Measurements from ENCODE around the gene RFLNA.

Gene RFLNA

GRCh38 chr12:124337622-124338021 lies 42.7 kb downstream of the RFLNA start:
- ChIA-PET POLR2A (no interaction called here), CTCF (no interaction called here)
- no peak for TF ChIP-seq CTCF (IDR thresholded peaks at IDR 0.05; ENCODE audit: control extremely low read depth, extremely low read depth, low read depth, missing control alignments)
- DNase-seq (ENCODE audit: extremely low spot score) = no peak

GRCh38 chr12:124338448-124338847 lies 43.6 kb downstream of the RFLNA start:
- no peak for TF ChIP-seq CTCF (IDR thresholded peaks at IDR 0.05; ENCODE audit: control extremely low read depth, extremely low read depth, low read depth, missing control alignments)
- ChIA-PET CTCF (no interaction called here), POLR2A (interaction anchor here (0.6 kb wide), 1 partner anchor 288 kb away, joined by 4 read pairs; no protein-coding TSS in a partner anchor)
- no peak for DNase-seq (ENCODE audit: extremely low spot score)

GRCh38 chr12:124338876-124339603 lies 44.1 kb downstream of the RFLNA start:
- no peak for DNase-seq (ENCODE audit: extremely low spot score)
- no peak for TF ChIP-seq CTCF (IDR thresholded peaks at IDR 0.05; ENCODE audit: control extremely low read depth, extremely low read depth, low read depth, missing control alignments)
- CTCF ChIA-PET = no interaction called here
- POLR2A ChIA-PET = interaction anchor here (0.6 kb wide), 1 partner anchor 287 kb away, joined by 4 read pairs; no protein-coding TSS in a partner anchor

GRCh38 chr12:124340080-124340900 lies 45.4 kb downstream of the RFLNA start:
- TF ChIP-seq CTCF (IDR thresholded peaks at IDR 0.05; ENCODE audit: control extremely low read depth, extremely low read depth, low read depth, missing control alignments) = no peak
- CTCF ChIA-PET = interaction anchor here (2.2 kb wide), 1 partner anchor 308 kb away, joined by 5 read pairs; no protein-coding TSS in a partner anchor

GRCh38 chr12:124341645-124342069 lies 46.8 kb downstream of the RFLNA start:
- ChIA-PET CTCF (interaction anchor here (0.7 to 2.2 kb wide), 2 partner anchors 9 to 309 kb away, joined by 4 to 5 read pairs; no protein-coding TSS in a partner anchor), POLR2A (no interaction called here)
- DNase-seq (ENCODE audit: extremely low spot score) = no peak
- no peak for TF ChIP-seq CTCF (IDR thresholded peaks at IDR 0.05; ENCODE audit: control extremely low read depth, extremely low read depth, low read depth, missing control alignments)

More at GRCh38 chr12:124340080-124340900, 45.4 kb downstream of the RFLNA start:
- no peak for DNase-seq (ENCODE audit: extremely low spot score)
- POLR2A ChIA-PET = no interaction called here

DNA sequence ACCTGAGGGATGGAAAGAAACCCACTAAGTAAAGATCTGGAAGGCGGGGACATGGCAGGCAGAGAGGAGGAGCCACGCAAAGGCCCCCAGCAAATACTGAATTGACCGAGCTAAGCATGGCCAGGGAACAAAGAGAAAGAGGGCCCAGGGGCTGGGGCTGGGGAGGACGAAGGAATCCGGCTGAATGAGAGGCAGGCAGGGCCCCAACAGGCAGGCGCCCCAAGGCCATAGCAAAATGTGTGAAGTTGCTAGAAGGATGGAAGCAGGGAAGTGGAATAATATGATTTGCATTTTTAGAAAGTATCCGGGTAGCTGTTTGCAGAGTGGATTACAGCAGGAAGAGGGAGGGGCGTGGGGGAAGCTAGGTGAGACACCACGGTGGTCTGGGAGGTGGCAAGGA lies 49.1 kb downstream of the RFLNA start:
- ChIA-PET POLR2A (no interaction called here), CTCF (no interaction called here)
- no peak for TF ChIP-seq CTCF (IDR thresholded peaks at IDR 0.05; ENCODE audit: control extremely low read depth, extremely low read depth, low read depth, missing control alignments)
- no peak for DNase-seq (ENCODE audit: extremely low spot score)

Measured in GM10248 (cell line).